GM12891 (cell line): ENCODE measurements around the gene CTDSP2.

Experiments used
- POLR2A ChIP-seq: IDR thresholded peaks from 2 replicates; pipeline ENCODE4 v1.6.1; 2011; ENCODE audit warnings: low read depth, low read length, control low read depth
- POLR2AphosphoS5 ChIP-seq: IDR thresholded peaks from 2 replicates; pipeline ENCODE4 v1.6.1; 2011; ENCODE audit warnings: low read depth, low read length, control low read depth
- TAF1 ChIP-seq: IDR thresholded peaks from 2 replicates; pipeline ENCODE4 v1.6.1; 2011; ENCODE audit warnings: low read depth, low read length, control low read depth

GRCh38 chr12:57796996-57797395 is 49.5 kb downstream of the CTDSP2 start:
- TF ChIP-seq TAF1: no peak
- TF ChIP-seq POLR2AphosphoS5: no peak
- TF ChIP-seq POLR2A: no peak
